Coronary artery (tissue), 2 donors: Measurements from ENCODE around the gene LRRC56.
"Not testable (repeated sequence)": the region's sequence is repeated elsewhere in the genome, so short reads cannot be mapped to it uniquely, and the experiment has no call there.

Experiments used
- DNase-seq: peaks from one replicate; pipeline ENCODE4 v3.0.0-alpha.2; 2017; ENCODE audit warnings: low spot score
- H3K27ac ChIP-seq, 2 donors: fragments of 200-600 bp; sonication (generic); one replicate each; pipeline ENCODE4 v1.5.1; 2016 to 2019
- H3K4me3 ChIP-seq: fragments of 200-600 bp; sonication (generic); 2 replicates; pipeline ENCODE4 v1.5.1; 2016; ENCODE audit warnings: mild to moderate bottlenecking, moderate library complexity
- TF ChIP-seq, protein P1 (sequence below): fragments of 200-600 bp; sonication (generic); IDR thresholded peaks from one replicate; pipeline ENCODE4 v1.5.1; 2019; ENCODE audit warnings: antibody characterized with exemption

LRRC56 gene

DNA sequence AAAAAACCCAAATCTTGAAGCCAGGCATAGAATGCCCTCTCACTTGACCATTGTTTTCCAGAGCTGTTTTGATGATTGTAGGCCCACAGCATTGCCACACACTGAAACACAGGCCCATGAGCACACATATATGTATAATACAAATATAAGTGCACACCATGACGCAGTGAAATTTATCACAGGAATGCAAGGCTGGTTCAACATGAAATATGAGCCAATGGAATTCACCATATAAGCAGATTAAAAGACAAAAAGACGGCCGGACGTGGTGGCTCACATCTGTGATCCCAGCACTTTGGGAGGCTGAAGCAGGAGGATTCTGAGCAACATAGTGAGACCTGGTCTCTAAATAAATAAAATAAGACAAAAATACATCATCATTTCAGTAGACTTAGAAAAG lies 20.9 kb upstream of the LRRC56 start:
- DNase-seq = no peak
- Histone ChIP-seq H3K27ac (no peak overlapping the region), H3K4me3 (no peak overlapping the region)
- TF ChIP-seq, protein P1, sequence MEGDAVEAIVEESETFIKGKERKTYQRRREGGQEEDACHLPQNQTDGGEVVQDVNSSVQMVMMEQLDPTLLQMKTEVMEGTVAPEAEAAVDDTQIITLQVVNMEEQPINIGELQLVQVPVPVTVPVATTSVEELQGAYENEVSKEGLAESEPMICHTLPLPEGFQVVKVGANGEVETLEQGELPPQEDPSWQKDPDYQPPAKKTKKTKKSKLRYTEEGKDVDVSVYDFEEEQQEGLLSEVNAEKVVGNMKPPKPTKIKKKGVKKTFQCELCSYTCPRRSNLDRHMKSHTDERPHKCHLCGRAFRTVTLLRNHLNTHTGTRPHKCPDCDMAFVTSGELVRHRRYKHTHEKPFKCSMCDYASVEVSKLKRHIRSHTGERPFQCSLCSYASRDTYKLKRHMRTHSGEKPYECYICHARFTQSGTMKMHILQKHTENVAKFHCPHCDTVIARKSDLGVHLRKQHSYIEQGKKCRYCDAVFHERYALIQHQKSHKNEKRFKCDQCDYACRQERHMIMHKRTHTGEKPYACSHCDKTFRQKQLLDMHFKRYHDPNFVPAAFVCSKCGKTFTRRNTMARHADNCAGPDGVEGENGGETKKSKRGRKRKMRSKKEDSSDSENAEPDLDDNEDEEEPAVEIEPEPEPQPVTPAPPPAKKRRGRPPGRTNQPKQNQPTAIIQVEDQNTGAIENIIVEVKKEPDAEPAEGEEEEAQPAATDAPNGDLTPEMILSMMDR = no peak

DNA sequence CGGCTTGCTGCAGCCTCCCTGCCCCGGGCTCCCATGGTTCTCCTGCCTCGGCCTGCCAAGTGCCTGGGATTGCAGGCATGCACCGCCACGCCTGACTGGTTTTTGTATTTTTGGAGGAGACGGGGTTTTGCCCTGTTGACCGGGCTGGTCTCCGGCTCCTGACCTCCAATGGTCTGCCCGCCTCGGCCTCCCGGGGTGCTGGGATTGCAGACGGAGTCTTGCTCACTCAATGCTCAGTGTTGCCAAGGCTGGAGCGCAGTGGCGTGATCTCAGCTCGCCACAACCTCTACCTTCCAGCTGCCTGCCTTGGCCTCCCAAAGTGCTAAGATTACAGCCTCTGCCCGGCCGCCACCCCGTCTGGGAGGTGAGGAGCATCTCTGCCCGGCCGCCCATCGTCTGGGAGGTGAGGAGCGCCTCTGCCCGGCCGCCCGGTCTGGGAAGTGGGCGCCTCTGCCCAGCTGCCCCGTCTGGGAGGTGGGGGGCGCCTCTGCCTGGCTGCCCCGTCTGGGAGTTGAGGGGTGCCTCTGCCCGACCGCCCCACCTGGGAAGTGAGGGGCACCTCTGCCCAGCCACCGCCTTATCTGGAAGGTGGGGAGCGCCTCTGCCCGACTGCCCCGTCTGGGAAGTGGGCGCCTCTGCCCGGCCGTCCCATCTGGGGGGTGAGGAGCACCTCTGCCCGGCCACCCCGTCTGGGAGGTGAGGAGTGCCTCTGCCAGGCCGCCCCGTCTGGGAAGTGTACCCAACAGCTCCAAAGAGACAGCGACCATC lies 20.2 kb upstream of the LRRC56 start:
- not testable (repeated sequence) for DNase-seq, H3K4me3 ChIP-seq, H3K27ac ChIP-seq

DNA sequence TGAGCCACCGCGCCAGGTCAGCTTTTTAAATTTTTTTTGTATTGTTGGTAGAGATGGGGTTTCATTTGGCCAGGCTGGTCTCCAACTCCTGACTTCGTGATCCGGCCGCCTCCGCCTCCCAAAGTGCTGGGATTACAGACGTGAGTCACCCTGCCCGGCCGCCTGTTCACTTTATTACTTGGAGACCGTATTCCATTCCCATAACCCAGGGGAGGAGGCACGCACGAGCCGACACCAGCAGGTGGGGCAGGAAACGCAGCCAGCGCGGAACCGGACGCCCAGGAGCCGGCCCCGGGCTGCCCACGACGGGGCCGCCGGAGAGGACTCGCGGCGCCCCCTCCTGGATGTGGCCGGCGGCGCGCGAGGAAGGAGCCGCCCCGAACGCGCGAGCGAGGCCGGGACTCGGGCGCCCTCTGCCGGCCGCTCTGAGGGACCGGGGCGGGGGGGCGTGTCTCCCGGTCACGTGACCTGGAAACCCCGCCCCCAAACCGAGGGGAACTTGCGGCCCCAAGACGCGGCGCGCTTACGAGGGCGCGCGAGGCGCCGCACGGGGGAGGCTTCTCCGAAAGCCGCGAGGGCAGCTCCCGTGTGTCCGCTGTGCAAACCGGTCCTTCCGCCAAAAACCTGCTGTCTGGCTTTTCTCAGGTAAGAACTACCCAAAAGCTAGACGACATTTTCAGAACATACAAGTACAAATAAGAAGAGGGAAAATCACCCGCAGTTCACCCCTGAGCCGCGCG lies 18.7 kb upstream of the LRRC56 start:
- TF ChIP-seq, protein P1 = peak; percentile 100
- Histone ChIP-seq H3K27ac (peak overlapping the region; percentile 32 to 78), H3K4me3 (peak overlapping the region; percentile 57)
- peak; percentile 95 for DNase-seq

DNA sequence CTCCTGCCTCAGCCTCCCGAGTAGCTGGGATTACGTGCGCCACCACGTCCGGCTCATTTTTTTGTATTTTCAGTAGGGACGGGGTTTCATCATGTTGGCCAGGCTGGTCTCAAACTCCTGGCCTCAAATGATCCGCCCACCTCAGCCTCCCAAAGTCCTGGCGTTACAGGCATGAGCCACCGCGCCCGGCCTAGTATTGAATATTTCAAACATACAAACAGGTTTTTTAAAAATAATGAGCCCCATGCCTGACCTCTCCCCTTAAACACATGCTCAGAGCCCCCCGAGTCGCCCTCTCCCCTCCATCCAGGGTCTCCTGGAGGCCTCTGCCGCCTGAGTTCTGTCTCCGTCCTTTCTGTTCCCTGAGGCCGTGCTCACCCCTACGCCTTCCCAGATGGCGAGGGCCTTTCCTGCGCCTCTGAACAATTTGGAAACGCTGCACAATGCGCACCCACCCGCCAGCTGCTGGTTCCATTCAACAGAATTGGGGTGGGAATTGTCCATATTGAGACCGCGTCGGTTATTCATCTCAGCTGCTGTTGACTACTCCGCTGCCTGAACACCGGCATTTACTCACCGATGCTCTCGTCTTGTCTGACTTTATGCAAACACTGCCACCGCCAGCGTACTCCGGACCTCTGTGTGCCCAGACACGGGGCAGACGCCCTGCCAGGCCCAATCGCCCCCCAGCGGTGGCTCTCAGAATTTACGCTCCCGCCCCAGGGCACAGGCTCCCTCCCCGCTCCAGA lies 16.7 kb upstream of the LRRC56 start:
- TF ChIP-seq, protein P1 = no peak
- no peak for DNase-seq
- no peak overlapping the region for H3K27ac ChIP-seq
- no peak overlapping the region for H3K4me3 ChIP-seq

DNA sequence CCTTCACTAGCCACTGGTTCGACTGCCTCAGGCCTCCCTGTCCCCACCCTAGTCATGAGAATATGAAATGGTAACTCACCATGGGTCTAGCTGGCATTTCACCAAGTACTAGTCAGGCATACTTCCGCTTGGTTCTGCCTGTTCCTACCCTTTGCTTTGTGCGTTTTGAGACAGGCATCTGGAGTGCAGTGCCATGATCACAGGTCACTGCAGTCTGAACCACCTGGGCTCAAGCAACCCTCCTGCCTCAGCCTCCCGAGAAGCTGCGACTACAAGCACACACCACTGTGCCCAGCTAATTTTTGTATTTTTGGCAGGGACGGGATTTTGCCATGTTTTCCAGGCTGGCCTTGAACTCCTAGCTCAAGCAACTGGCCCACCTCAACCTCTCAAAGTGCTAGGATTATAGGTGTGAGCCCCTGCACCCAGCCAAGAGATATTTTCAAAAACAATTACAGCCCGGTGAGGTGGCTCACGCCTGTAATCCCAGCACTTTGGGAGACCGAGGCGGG lies 16.1 kb upstream of the LRRC56 start:
- H3K4me3 ChIP-seq = no peak overlapping the region
- TF ChIP-seq, protein P1 = no peak
- no peak overlapping the region for H3K27ac ChIP-seq
- DNase-seq = no peak

DNA sequence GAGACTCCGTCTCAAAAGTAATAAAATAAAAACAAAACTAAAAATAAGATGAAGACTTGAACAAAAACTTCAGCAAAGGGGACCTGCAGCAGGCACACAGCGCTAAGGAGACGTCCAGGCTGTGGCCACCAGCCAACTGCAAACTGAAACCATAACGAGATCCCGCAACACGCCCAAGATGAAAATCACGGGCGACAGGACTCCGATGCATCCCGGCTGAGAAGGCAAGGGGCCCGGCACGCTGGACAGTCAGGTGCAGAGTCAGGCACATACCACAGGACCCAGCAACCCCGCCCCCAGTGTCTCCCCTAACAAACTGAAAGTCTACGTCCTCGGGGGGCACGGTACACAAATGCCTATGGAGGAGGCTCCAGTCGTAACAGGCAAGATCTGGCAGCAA lies 11.1 kb upstream of the LRRC56 start:
- Histone ChIP-seq H3K27ac (no peak overlapping the region), H3K4me3 (no peak overlapping the region)
- DNase-seq = no peak
- TF ChIP-seq, protein P1 = no peak

DNA sequence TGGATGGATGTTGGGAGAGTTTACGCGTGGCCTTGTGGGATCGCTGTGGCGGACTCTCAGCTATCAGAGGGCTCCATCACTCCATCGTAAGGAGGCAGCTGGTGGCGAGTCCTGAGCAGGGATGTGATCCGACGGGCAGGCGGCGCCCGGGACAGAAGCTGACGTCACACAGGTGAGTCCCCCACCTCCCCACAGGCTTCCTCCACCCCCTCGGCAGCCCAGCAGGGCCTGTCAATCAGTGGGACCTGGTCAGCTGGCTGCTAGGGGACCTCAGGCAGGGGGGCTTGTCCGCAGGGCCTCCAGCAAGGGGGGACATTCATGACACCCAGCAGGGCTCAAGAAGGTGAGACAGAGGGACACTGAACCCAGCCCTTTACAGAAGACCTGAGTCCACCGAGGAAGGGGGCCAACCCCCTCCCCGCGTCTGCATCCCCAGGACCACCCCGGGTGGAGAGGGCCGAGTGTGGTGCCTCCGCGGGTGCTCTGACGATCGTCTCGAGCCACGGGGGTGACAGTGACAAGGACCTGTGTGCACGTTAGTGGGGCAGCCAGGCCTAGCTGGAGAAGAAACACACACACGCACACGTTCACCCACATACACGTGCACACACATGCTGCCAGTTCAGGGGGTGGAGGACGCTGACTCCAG lies 9.0 kb upstream of the LRRC56 start:
- H3K4me3 ChIP-seq = no peak overlapping the region
- no peak overlapping the region for H3K27ac ChIP-seq
- DNase-seq = no peak
- TF ChIP-seq, protein P1 = no peak
